AG04449 (cell line): Measurements from ENCODE around the gene WNT5B.
A peak's percentile ranks its signal among the peaks of the same experiment; 100 is the strongest.

Experiments used
- CTCF ChIA-PET: fragments of 350-600 bp; formaldehyde crosslinking; extraction: SDS; loops from one replicate; lab custom pipeline; 2021; ENCODE audit warnings: antibody characterized with exemption; lab: Yijun Ruan, JAX
- POLR2A ChIA-PET: fragments of 400-600, 350-600 bp; formaldehyde crosslinking; extraction: SDS; loops from one replicate; lab custom pipeline; 2020; ENCODE audit warnings: antibody characterized with exemption, inconsistent platforms; lab: Yijun Ruan, JAX
- DNase-seq: peaks from one replicate; pipeline ENCODE4 v3.0.0-alpha.2; 2010; ENCODE audit warnings: low read depth, low spot score
- H3K4me3 ChIP-seq: 2 replicates; pipeline ENCODE4 v1.5.1; 2011; ENCODE audit warnings: low read depth, mild to moderate bottlenecking, control low read depth, low read length
- CTCF ChIP-seq: IDR thresholded peaks from one replicate; pipeline ENCODE4 v1.5.1; 2011; ENCODE audit warnings: mild to moderate bottlenecking, moderate library complexity, low read length, control low read depth, inconsistent platforms; ENCODE audit not compliant: insufficient read depth; ENCODE audit errors: missing control alignments

The WNT5B gene

DNA sequence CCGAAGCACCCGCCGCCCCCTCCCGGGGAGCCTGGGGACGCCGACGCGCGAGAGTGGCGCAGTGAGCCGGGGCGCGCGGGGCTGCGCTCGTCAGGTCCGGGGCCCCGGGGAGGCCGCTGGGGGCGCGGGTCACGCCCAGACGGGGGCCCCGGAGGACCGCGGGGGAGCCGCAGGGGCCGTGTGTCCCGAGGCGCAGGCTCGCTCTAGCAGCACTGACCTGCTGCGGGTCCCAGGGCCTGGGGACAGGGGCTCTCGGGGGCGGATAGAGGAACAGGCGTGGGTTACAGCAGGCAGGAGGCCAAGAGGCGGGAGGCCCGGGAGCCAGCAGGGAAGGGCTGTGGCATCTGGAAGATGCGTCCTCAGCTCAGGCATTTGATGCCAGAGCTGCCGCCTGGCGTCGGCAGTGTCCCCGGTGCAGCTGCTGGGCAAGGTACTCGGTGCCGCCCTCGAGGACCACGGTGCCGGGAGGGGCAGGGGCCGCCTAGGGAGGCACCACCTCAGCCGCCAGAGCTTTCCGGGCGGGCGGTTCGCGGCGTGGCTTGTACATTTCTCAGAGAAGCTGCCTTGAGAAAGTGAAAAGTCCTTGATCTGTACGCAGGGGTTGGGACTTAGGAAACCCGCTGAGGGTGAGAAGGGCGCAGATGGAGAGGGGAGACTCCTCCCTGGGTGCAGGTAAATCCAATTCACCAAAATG is 1.2 kb downstream of the WNT5B start:
- ChIA-PET POLR2A (no interaction called here), CTCF (interaction anchor here (0.9 to 13.9 kb wide), 7 partner anchors 10 to 512 kb away, joined by 3 to 269 read pairs (median 7); no protein-coding TSS in a partner anchor)
- peak; percentile 27 for TF ChIP-seq CTCF
- H3K4me3 ChIP-seq = peak overlapping the region; percentile 42
- no peak for DNase-seq

- DNase-seq = no peak
- no peak for TF ChIP-seq CTCF
- ChIA-PET POLR2A (no interaction called here), CTCF (interaction anchor here (0.9 to 13.9 kb wide), 7 partner anchors 10 to 513 kb away, joined by 3 to 269 read pairs (median 7); no protein-coding TSS in a partner anchor)
- no peak overlapping the region for H3K4me3 ChIP-seq
These were observed 2.0 kb downstream of the WNT5B start for GRCh38 chr12:1630827-1631591.

DNA sequence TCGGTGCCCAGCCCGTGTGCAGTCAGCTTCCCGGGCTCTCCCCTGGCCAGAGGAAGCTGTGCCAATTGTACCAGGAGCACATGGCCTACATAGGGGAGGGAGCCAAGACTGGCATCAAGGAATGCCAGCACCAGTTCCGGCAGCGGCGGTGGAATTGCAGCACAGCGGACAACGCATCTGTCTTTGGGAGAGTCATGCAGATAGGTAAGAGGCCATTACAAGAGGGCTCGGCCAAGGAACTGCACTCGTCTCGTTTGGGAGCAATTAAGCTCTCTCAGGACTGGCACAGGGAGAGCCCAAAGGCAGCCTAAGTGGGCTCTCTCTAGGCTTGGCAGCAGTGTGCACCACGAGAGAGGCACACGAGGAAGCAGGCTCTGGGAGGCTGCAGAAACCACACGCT is 3.7 kb downstream of the WNT5B start:
- H3K4me3 ChIP-seq = no peak overlapping the region
- no peak for TF ChIP-seq CTCF
- no peak for DNase-seq
- POLR2A ChIA-PET = no interaction called here
- CTCF ChIA-PET = interaction anchor here (0.9 to 13.9 kb wide), 7 partner anchors 9 to 1062 kb away, joined by 3 to 269 read pairs (median 24); no protein-coding TSS in a partner anchor

DNA sequence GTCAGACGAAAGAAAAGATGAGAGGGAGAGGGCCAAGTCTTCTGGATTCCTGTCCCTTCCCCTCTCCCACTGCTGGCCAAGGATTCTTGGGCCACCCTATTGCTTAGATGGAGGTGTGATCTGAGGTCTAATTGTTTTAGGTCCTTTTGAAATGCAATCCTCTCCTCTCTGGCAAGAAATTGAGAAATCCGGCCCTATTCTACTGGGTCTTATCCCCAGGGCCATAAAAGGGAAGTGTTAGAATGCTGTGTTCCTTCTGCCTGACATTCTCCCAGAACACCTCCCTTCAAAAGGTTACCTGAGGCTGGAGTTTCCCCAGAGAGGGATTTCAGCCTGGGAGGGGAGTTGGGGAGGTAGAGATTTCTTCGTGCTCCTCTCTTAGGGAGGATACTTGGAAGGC is 4.4 kb downstream of the WNT5B start:
- CTCF ChIA-PET = interaction anchor here (0.9 to 13.9 kb wide), 10 partner anchors 10 to 1063 kb away, joined by 3 to 269 read pairs (median 15); no protein-coding TSS in a partner anchor
- DNase-seq = no peak
- POLR2A ChIA-PET = no interaction called here
- no peak for TF ChIP-seq CTCF
- H3K4me3 ChIP-seq = no peak overlapping the region

DNA sequence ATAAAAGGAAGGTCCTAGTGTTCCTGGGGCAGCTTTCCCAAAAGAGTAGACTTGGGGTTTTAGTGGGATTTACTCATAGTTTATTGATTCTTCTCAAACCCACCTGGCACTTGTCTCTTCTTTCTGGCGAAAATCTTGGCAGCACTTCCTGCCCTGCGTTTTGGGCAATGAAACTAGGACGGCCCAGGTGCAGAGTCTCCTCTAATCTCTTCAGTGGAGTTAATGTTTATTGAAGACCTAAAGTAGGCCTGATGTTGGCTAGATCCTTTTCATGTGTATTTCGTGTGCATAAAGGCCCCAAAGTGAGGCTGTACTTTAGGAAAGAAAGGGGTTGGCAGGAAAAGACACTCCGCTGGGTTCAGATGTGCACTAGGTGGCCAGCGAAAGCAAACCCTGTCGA is 5.1 kb downstream of the WNT5B start:
- no peak for DNase-seq
- ChIA-PET POLR2A (no interaction called here), CTCF (interaction anchor here (0.6 to 13.9 kb wide), 14 partner anchors 10 to 516 kb away, joined by 3 to 269 read pairs (median 11); no protein-coding TSS in a partner anchor)
- no peak overlapping the region for H3K4me3 ChIP-seq
- no peak for TF ChIP-seq CTCF
